Measurements from ENCODE around the gene ABCF3. TPM values are rescaled to one million over a fixed set of nuclear protein-coding genes. Genes with fewer than 3 reads are reported as not detected.
A peak's percentile ranks its signal among the peaks of the same experiment; 100 is the strongest.

Gene ABCF3
- total RNA-seq, 4 donors from 2014 or later: 51.1 to 83.4 (median 72.6) TPM

DNA sequence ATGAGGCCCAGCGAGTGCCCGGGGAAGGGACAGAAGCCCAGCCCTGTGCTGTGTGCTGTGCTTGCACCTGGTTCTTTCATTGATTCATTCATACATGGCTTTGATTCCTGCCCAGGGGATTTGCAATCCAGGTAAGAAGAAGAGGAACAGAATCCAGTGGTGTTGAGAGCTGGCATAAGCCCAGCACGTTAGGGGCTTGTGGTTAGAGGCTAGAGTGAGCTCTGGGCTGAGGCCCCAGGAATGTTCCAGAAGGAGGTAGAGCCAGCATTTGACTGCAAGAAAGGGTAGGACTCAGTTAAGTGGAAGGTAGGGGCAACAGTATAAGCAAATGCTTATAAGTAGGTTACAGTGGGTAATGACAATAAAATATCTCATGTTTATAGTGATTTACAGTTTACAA is 45.7 kb downstream of the ABCF3 start:
- Histone ChIP-seq H3K9me3 (no peaks in the 10 kb centered on the region), H3K36me3 (no peaks in the 10 kb centered on the region), H3K4me3 (replicated peaks in 1 of 3) (no peak overlapping the region), H3K27ac (no peak overlapping the region), H3K27me3 (peaks cover 6% of the 10 kb centered on the region), H3K4me1 (peaks cover 9 to 31% of the 10 kb centered on the region in 2 donors)
- intact Hi-C loops (cut with DNase I): loop anchor here (10.0 kb wide), 1 partner anchor 53 kb away; no protein-coding TSS in a partner anchor
- DNase-seq: no peak
- WGBS, 2 donors: 60 to 75% methylated on average over 3 of the region's 3 CpGs
- TF ChIP-seq CTCF (IDR thresholded peaks at IDR 0.05) (no peak), POLR2A (IDR thresholded peaks at IDR 0.05) (no peak)

- 90 to 92% methylated on average over 20 to 22 of the region's 23 CpGs for WGBS, 2 donors
- H3K27me3 ChIP-seq: peaks cover 6% of the 10 kb centered on the region
- DNase-seq: no peak
Observed at GRCh38 chr3:184233127-184233843, 47.3 kb downstream of the ABCF3 start.

DNA sequence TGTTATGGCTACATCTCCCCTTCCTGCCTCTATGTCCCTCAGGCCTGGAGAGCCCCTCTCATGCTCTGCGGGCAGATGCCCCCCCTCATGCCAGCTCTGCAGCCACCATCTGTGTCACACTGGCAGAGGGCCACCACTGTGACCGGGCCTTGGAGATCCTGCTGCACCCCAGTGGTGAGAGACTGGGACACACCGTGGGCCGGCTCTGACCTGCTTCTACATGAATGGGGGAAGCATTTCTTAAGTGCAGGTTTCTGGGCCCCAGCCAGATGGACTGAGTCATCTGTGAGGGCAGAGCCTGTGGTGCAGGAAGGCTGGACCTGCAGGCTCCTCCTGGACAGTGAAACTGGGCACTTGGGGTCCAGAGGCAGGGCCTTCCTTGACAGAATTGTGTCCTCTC is 48.2 kb downstream of the ABCF3 start:
- no peaks in the 10 kb centered on the region for H3K36me3 ChIP-seq
- 0 to 17% methylated on average over 2 to 4 of the region's 4 CpGs for WGBS, 2 donors
- H3K4me3 ChIP-seq (replicated peaks in 1 of 3): no peak overlapping the region
- no peak overlapping the region for H3K27ac ChIP-seq
- peaks cover 6% of the 10 kb centered on the region for H3K27me3 ChIP-seq
- TF ChIP-seq CTCF (IDR thresholded peaks at IDR 0.05) (peak in 4 of 6 experiments; percentile 42 to 67 (median 50)), POLR2A (IDR thresholded peaks at IDR 0.05) (no peak)
- peaks cover 9 to 24% of the 10 kb centered on the region in 2 donors for H3K4me1 ChIP-seq
- H3K9me3 ChIP-seq: no peaks in the 10 kb centered on the region
- peak; percentile 99 to 100 for DNase-seq
- intact Hi-C loops (cut with DNase I): loop anchor here (10.0 kb wide), 1 partner anchor 51 kb away; no protein-coding TSS in a partner anchor

More at GRCh38 chr3:184233127-184233843, 47.3 kb downstream of the ABCF3 start:
- H3K4me3 ChIP-seq (replicated peaks in 1 of 3): no peak overlapping the region
- no peaks in the 10 kb centered on the region for H3K36me3 ChIP-seq
- no peak overlapping the region for H3K27ac ChIP-seq
- H3K9me3 ChIP-seq: no peaks in the 10 kb centered on the region
- intact Hi-C loops (cut with DNase I): loop anchor here (10.0 kb wide), 1 partner anchor 52 kb away; no protein-coding TSS in a partner anchor
- peaks cover 9 to 31% of the 10 kb centered on the region in 2 donors for H3K4me1 ChIP-seq
- TF ChIP-seq CTCF (IDR thresholded peaks at IDR 0.05) (no peak), POLR2A (IDR thresholded peaks at IDR 0.05) (no peak)

GRCh38 chr3:184234671-184235380 is 48.8 kb downstream of the ABCF3 start:
- Histone ChIP-seq H3K27me3 (peaks cover 6% of the 10 kb centered on the region), H3K9me3 (no peaks in the 10 kb centered on the region), H3K4me3 (replicated peaks in 1 of 3) (no peak overlapping the region), H3K4me1 (peaks cover 5 to 21% of the 10 kb centered on the region in 2 donors), H3K27ac (no peak overlapping the region), H3K36me3 (no peaks in the 10 kb centered on the region)
- intact Hi-C loops (cut with DNase I): loop anchor here (10.0 kb wide), 1 partner anchor 50 kb away; no protein-coding TSS in a partner anchor
- 83 to 87% methylated on average over 6 to 17 of the region's 19 CpGs for WGBS, 2 donors
- TF ChIP-seq POLR2A (IDR thresholded peaks at IDR 0.05): no peak
- no peak for TF ChIP-seq CTCF (IDR thresholded peaks at IDR 0.05)
- DNase-seq: no peak
